ENCODE results near the gene RAB4B.
"Not testable (repeated sequence)": the region's sequence is repeated elsewhere in the genome, so short reads cannot be mapped to it uniquely, and the experiment has no call there.

Gene RAB4B

GRCh38 chr19:40763963-40764362, 14.1 kb upstream of the RAB4B start:
- Histone ChIP-seq H2AFZ (ENCODE audit: low read length) (no peak overlapping the region), H3F3A (ENCODE audit: low read depth) (no peaks in the 10 kb centered on the region), H3K4me2 (ENCODE audit: low read depth, low read length, poor library complexity, severe bottlenecking) (no peak overlapping the region), H3K4me1 (ENCODE audit: insufficient read depth, low read length, poor library complexity, severe bottlenecking) (no peaks in the 10 kb centered on the region), H3K9ac (ENCODE audit: low read depth, low read length, poor library complexity, severe bottlenecking) (no peak overlapping the region), H3K4me3 (ENCODE audit: low read length, poor library complexity, severe bottlenecking) (no peak overlapping the region), H3K36me3 (ENCODE audit: insufficient read depth, low read length) (peaks cover 75% of the 10 kb centered on the region; the same call in 1 of the 2 replicates), H3K27me3 (ENCODE audit: insufficient read depth, low read length, poor library complexity, severe bottlenecking) (no peaks in the 10 kb centered on the region), H3K79me2 (ENCODE audit: insufficient read depth, low read length) (peaks cover 37% of the 10 kb centered on the region), H3K9me2 (replicated peaks; ENCODE audit: low read depth, low read length) (no peaks in the 10 kb centered on the region), H3K9me3 (ENCODE audit: insufficient read depth, low read depth, low read length) (no peaks in the 10 kb centered on the region), H4K20me1 (ENCODE audit: insufficient read depth, low read length, poor library complexity, severe bottlenecking) (peaks cover 16% of the 10 kb centered on the region)
- TF ChIP-seq, protein P1, sequence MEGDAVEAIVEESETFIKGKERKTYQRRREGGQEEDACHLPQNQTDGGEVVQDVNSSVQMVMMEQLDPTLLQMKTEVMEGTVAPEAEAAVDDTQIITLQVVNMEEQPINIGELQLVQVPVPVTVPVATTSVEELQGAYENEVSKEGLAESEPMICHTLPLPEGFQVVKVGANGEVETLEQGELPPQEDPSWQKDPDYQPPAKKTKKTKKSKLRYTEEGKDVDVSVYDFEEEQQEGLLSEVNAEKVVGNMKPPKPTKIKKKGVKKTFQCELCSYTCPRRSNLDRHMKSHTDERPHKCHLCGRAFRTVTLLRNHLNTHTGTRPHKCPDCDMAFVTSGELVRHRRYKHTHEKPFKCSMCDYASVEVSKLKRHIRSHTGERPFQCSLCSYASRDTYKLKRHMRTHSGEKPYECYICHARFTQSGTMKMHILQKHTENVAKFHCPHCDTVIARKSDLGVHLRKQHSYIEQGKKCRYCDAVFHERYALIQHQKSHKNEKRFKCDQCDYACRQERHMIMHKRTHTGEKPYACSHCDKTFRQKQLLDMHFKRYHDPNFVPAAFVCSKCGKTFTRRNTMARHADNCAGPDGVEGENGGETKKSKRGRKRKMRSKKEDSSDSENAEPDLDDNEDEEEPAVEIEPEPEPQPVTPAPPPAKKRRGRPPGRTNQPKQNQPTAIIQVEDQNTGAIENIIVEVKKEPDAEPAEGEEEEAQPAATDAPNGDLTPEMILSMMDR (conservative IDR thresholded peaks at IDR 0.05; ENCODE audit: low read length): no peak
- no peak for TF ChIP-seq EZH2phosphoT487 (IDR thresholded peaks at IDR 0.05; ENCODE audit: borderline replicate concordance)

DNA sequence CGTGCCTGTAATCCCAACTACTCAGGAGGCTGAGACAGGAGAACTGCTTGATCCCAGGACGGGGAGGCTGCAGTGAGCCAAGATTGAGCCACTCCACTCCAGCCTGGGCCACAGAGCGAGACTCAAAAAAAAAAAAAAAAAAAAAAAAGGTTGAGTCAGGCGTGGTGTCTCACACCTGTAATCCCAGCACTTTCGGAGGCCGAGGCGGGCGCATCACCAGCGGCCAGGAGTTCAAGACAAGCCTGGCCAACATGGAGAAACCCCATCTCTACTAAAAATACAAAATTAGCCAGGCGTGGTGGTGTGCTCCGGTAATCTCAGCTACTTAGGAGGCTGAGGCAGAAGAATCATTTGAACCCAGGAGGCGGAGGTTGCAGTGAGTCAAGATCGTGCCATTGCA, 11.7 kb upstream of the RAB4B start:
- H3K27me3 ChIP-seq (ENCODE audit: insufficient read depth, low read length, poor library complexity, severe bottlenecking); H3K9ac ChIP-seq (ENCODE audit: low read depth, low read length, poor library complexity, severe bottlenecking); H4K20me1 ChIP-seq (ENCODE audit: insufficient read depth, low read length, poor library complexity, severe bottlenecking); H3K4me3 ChIP-seq (ENCODE audit: low read length, poor library complexity, severe bottlenecking); H3F3A ChIP-seq (ENCODE audit: low read depth); H3K9me2 ChIP-seq (replicated peaks; ENCODE audit: low read depth, low read length); H3K4me2 ChIP-seq (ENCODE audit: low read depth, low read length, poor library complexity, severe bottlenecking); H3K4me1 ChIP-seq (ENCODE audit: insufficient read depth, low read length, poor library complexity, severe bottlenecking); H2AFZ ChIP-seq (ENCODE audit: low read length); H3K9me3 ChIP-seq (ENCODE audit: insufficient read depth, low read depth, low read length): not testable (repeated sequence)
- peaks cover 52% of the 10 kb centered on the region; the same call in 1 of the 2 replicates for H3K36me3 ChIP-seq (ENCODE audit: insufficient read depth, low read length)
- H3K79me2 ChIP-seq (ENCODE audit: insufficient read depth, low read length): peaks cover 18% of the 10 kb centered on the region

GRCh38 chr19:40768869-40769268, 9.2 kb upstream of the RAB4B start:
- H3K79me2 ChIP-seq (ENCODE audit: insufficient read depth, low read length): no peaks in the 10 kb centered on the region
- no peak for TF ChIP-seq EZH2phosphoT487 (IDR thresholded peaks at IDR 0.05; ENCODE audit: borderline replicate concordance)
- TF ChIP-seq, protein P1 (conservative IDR thresholded peaks at IDR 0.05; ENCODE audit: low read length): no peak
- H3K36me3 ChIP-seq (ENCODE audit: insufficient read depth, low read length): peaks cover 27% of the 10 kb centered on the region; the same call in 1 of the 2 replicates

DNA sequence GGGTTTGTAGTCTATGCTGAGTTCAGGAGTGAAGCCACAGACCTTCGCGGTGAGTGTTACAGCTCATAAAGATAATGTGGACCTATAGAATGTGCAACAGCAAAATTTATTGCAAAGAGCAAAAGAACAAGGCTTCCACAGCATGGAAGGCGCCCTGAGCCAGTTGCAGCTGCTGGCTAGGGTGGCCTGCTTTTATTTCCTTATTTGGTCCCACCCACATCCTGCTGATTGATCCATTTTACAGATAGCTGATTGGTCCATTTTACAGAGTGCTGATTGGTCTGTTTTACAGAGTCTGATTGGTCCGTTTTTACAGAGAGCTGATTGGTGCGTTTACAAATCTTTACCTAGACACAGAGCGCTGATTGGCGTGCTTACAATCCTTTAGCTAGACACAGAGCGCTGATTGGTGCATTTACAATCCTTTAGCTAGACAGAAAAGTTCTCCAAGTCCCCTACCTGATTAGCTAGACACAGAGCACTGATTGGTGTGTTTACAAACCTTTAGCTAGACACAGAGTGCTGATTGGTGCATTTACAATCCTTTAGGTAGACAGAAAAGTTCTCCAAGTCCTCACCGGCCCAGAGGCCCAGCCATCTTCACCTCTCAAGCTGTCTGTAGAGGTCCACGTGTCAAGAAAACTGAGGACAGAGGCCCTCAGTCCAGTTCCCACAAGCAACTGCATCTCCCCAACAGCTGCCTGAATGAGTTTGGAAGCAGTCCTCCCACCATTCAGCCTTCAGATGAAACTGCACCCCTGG, 6.8 kb upstream of the RAB4B start:
- not testable (repeated sequence) for H2AFZ ChIP-seq (ENCODE audit: low read length); H3K9me2 ChIP-seq (replicated peaks; ENCODE audit: low read depth, low read length); H4K20me1 ChIP-seq (ENCODE audit: insufficient read depth, low read length, poor library complexity, severe bottlenecking); H3K36me3 ChIP-seq (ENCODE audit: insufficient read depth, low read length); H3K4me3 ChIP-seq (ENCODE audit: low read length, poor library complexity, severe bottlenecking); H3K79me2 ChIP-seq (ENCODE audit: insufficient read depth, low read length); H3K27me3 ChIP-seq (ENCODE audit: insufficient read depth, low read length, poor library complexity, severe bottlenecking); H3F3A ChIP-seq (ENCODE audit: low read depth); H3K9me3 ChIP-seq (ENCODE audit: insufficient read depth, low read depth, low read length); H3K4me2 ChIP-seq (ENCODE audit: low read depth, low read length, poor library complexity, severe bottlenecking)
- peaks cover 11% of the 10 kb centered on the region for H3K4me1 ChIP-seq (ENCODE audit: insufficient read depth, low read length, poor library complexity, severe bottlenecking)
- peak overlapping the region; percentile 42 for H3K9ac ChIP-seq (ENCODE audit: low read depth, low read length, poor library complexity, severe bottlenecking)

More at GRCh38 chr19:40768869-40769268, 9.2 kb upstream of the RAB4B start:
- H3K9me2 ChIP-seq (replicated peaks; ENCODE audit: low read depth, low read length): no peaks in the 10 kb centered on the region
- H3K4me2 ChIP-seq (ENCODE audit: low read depth, low read length, poor library complexity, severe bottlenecking): no peak overlapping the region
- H3K4me3 ChIP-seq (ENCODE audit: low read length, poor library complexity, severe bottlenecking): no peak overlapping the region
- H2AFZ ChIP-seq (ENCODE audit: low read length): no peak overlapping the region
- H4K20me1 ChIP-seq (ENCODE audit: insufficient read depth, low read length, poor library complexity, severe bottlenecking): no peaks in the 10 kb centered on the region
- no peak overlapping the region for H3K9ac ChIP-seq (ENCODE audit: low read depth, low read length, poor library complexity, severe bottlenecking)
- peaks cover 4% of the 10 kb centered on the region for H3K4me1 ChIP-seq (ENCODE audit: insufficient read depth, low read length, poor library complexity, severe bottlenecking)
- no peaks in the 10 kb centered on the region for H3K27me3 ChIP-seq (ENCODE audit: insufficient read depth, low read length, poor library complexity, severe bottlenecking)
- H3K9me3 ChIP-seq (ENCODE audit: insufficient read depth, low read depth, low read length): no peaks in the 10 kb centered on the region
- H3F3A ChIP-seq (ENCODE audit: low read depth): 0 out of 2 replicates have a peak, but pooled peaks cover 4% of the 10 kb centered on the region

Measured in Loucy (cell line).